GM19328 (cell line): Measurements from ENCODE around the gene KL.
A peak's percentile ranks its signal among the peaks of the same experiment; 100 is the strongest.

ENCODE experiments used
- ATAC-seq: cut with Tn5 transposase; IDR thresholded peaks from one replicate; pipeline ENCODE4 v1.9.1; 2021; ENCODE audit warnings: mild to moderate bottlenecking, moderate library complexity; ENCODE audit not compliant: unreplicated experiment

KL gene

GRCh38 chr13:33016414-33017322 lies at the start of gene KL:
Gene KL, plus strand, starts transcription at chr13:33016423. Its CDS starts 18 bp downstream, at chr13:33016441.
- ATAC-seq = no peak

- no peak for ATAC-seq
Measured at GRCh38 chr13:32967584-32968182, 48.5 kb upstream of the KL start.

GRCh38 chr13:32968316-32968715 lies 47.9 kb upstream of the KL start:
- no peak for ATAC-seq

- no peak for ATAC-seq
Measured at GRCh38 chr13:32968793-32969192, 47.4 kb upstream of the KL start.

- peak; percentile 82 for ATAC-seq
Measured at GRCh38 chr13:32969516-32969941, 46.7 kb upstream of the KL start.

GRCh38 chr13:32976056-32976805 lies 40.0 kb upstream of the KL start:
- ATAC-seq = no peak

- no peak for ATAC-seq
Measured at GRCh38 chr13:32976912-32977311, 39.3 kb upstream of the KL start.

GRCh38 chr13:32977321-32977720 lies 38.9 kb upstream of the KL start:
- ATAC-seq = no peak

GRCh38 chr13:32978278-32978677 lies 37.9 kb upstream of the KL start:
- ATAC-seq = no peak

GRCh38 chr13:32983058-32983457 lies 33.2 kb upstream of the KL start:
- no peak for ATAC-seq

GRCh38 chr13:32984857-32985626 lies 31.2 kb upstream of the KL start:
- no peak for ATAC-seq

- no peak for ATAC-seq
Measured at GRCh38 chr13:32986552-32986951, 29.7 kb upstream of the KL start.

- no peak for ATAC-seq
Measured at GRCh38 chr13:32987462-32987861, 28.8 kb upstream of the KL start.

GRCh38 chr13:32988608-32989289 lies 27.5 kb upstream of the KL start:
- ATAC-seq = no peak

GRCh38 chr13:32989290-32989667 lies 26.9 kb upstream of the KL start:
- ATAC-seq = no peak

- no peak for ATAC-seq
Measured at GRCh38 chr13:32989942-32990341, 26.3 kb upstream of the KL start.

GRCh38 chr13:32993145-32993544 lies 23.1 kb upstream of the KL start:
- ATAC-seq = no peak

- ATAC-seq = no peak
Measured at GRCh38 chr13:32997399-32997798, 18.8 kb upstream of the KL start.

- no peak for ATAC-seq
Measured at GRCh38 chr13:32998966-32999365, 17.3 kb upstream of the KL start.

- ATAC-seq = no peak
Measured at GRCh38 chr13:33000365-33000764, 15.9 kb upstream of the KL start.
